GM21360 (cell line): ENCODE data around the gene KCNG4.
"Not testable (repeated sequence)": the region's sequence is repeated elsewhere in the genome, so short reads cannot be mapped to it uniquely, and the experiment has no call there.

Experiments used
- ATAC-seq: cut with Tn5 transposase; IDR thresholded peaks from one replicate; pipeline ENCODE4 v1.9.1; 2021; ENCODE audit warnings: mild to moderate bottlenecking, moderate library complexity; ENCODE audit not compliant: unreplicated experiment

The KCNG4 gene

GRCh38 chr16:84237994-84238750 is 1.6 kb downstream of the KCNG4 start:
- no peak for ATAC-seq

GRCh38 chr16:84236671-84237070 is 3.1 kb downstream of the KCNG4 start:
- ATAC-seq, result no peak

GRCh38 chr16:84234321-84235241 is 5.2 kb downstream of the KCNG4 start:
- ATAC-seq, result no peak

DNA sequence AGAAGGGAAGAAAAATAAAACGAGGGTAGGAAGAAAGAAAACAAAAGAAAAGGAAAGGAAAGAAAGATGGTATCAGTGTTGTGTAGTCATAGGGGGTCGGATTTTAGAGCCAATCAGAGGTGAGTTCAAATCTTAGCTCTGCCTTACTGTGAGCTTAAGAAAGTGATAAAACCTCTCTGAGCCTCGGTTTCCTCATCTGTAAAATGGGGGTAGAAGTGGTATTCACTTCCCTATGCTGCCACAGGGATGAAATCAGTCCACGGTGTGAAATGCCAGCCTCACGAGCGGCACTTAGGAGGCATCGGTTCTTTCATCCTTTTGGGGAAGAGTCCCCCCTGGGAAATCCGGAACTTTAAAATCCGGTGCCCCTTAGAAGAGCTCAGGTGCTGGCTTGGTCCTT is 6.1 kb downstream of the KCNG4 start:
- no peak for ATAC-seq

DNA sequence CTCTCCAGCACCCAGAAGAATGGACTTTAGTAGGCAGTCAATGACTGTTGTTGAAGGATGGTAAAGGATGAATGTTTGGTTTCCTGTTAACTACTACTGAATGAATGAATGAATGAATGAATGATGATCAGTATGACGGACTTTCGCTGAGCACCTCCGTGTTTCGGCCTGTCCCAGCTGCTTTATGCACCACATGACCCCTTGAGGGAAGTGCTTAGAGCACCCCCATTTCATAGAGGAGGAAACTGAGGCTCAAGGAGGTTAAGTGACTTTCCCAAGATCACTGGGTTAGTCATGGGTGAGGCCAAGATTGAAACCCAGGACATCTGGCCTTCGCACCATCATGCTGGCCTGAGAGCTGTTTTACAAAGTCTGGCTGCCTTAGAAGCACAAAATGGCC is 6.8 kb downstream of the KCNG4 start:
- ATAC-seq, result no peak

- ATAC-seq, result no peak
Measured at GRCh38 chr16:84232060-84232459, 7.8 kb downstream of the KCNG4 start.

DNA sequence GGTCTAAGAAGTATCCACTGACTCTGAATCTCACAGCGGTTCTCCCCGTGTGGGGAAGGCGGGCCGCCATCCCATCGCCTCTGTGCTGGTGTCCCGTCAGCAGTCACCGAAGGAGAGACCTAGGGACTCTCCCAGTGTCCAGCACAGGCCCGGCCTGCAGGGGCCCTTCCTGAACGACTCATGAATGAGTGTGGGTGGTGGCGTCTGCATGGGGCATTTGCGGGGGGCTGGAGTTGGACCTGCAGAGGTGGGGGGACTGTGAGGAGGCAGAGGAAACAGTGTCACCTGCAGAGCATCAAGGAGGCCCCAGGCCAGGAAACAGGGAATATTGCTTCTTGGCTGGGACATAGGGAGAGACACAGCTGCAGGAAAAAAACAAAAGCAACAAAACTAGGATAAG is 10.3 kb downstream of the KCNG4 start:
- ATAC-seq, result no peak

DNA sequence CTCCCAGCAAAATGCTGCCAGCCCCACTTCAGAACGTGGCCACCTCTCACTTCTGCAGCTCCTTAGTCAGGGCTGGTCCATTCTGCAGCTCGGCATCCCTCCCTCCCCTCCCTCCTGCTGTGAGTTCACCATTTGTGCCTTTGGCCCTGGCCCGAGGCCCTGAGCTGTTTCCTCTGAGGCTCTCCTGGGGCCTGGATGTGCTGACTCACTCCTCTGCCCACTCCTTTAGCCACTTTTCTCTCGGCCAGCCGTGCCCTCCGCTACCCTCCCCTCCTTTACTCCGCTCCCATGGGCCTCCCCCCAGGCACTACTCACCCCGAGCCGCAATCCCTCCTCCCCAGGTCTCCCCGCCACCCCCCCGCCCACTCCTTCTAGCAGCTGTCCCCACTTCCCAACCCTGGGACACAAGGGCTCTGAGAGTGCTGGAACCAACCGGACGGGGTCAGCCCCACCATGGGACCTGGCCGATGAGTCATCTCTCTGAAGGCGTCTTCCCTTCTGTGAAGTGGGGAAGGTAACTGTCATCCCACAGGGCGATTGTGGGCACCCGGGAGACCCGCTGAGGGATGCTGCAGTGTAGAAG is 11.5 kb downstream of the KCNG4 start:
- no peak for ATAC-seq

DNA sequence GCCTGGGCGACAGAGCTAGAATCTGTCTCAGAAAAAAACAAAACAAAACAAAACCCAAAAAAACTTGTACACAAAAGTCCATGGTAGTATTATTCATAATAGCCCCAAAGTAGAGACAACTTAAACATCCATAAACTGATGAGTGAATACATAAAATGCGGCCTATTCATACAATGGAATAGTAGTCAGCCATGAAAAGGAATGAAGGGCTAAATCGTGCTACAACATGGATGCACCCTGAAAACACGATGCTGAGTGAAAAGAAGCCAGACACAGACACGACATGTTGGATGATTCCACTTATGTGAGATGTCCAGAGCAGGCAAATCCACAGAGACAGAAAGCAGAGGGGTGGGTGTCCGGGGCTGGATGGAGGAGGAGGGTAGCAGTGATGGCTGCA is 12.3 kb downstream of the KCNG4 start:
- ATAC-seq, result no peak

DNA sequence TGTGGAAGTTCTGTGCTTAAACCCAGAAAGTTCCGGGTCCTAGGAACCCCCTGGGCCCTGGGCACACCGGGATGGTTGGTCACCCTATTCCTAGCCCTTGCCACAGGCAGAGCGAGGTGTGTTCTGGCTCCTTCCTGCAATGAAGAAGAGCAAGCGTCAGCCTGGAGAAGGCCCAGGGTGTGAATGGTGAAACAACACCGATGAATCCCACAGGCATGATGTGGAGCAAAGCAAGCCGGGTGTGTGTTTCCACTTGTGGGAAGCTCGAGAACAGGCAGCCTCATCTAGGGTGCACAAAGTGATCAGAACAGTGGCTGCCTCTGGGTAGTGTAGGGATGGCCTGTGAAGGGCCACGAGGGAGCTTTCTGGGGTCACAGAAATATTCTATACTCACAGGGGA is 13.8 kb downstream of the KCNG4 start:
- ATAC-seq, result no peak

- no peak for ATAC-seq
Measured at GRCh38 chr16:84225571-84225970, 14.2 kb downstream of the KCNG4 start.

- no peak for ATAC-seq
Measured at GRCh38 chr16:84225126-84225525, 14.7 kb downstream of the KCNG4 start.

DNA sequence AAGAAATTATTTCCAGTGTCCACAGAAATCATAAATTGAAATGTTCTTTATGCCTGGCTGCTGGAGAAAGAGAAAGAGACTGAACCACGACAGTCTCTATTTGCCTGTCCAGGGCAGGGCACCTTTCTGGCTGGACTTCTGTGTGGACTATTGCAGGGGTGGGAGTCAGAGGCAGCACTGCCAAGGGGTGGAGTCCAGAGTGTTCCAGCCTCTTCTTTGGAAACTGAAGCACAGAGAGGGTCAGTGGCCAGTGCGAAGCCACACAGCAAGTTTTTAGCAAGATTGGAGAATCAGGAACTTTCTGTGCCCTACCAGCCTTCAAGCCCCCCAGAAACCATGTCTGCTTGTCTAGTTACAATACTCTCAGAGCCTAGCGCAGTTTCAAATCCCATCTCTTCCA is 15.3 kb downstream of the KCNG4 start:
- no peak for ATAC-seq

DNA sequence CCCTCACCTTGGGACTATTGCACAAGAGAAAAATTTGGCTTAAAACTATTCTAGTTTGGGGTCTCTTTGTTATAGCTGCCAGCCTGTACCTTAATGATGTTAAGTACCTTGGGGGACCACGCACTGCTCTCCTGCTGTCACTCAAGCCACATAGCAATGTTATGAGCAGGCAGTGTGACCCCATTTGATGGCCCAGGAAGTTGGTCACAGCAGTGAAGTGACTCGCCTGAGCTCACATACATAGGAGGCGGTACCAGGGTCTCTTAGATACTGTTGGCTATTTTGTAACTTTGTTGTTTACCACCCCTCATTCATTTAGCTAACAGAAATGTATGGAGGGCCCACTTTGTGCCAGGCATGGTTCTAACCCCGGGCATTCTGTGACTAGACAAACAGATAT is 16.4 kb downstream of the KCNG4 start:
- no peak for ATAC-seq

- ATAC-seq, result no peak
Measured at GRCh38 chr16:84220851-84221250, 19.0 kb downstream of the KCNG4 start.

- ATAC-seq, result no peak
Measured at GRCh38 chr16:84218956-84219355, 20.9 kb downstream of the KCNG4 start.

- no peak for ATAC-seq
Measured at GRCh38 chr16:84218176-84218823, 21.5 kb downstream of the KCNG4 start.

- ATAC-seq, result not testable (repeated sequence)
Measured at GRCh38 chr16:84216144-84216543, 23.7 kb downstream of the KCNG4 start.

- ATAC-seq, result no peak
Measured at GRCh38 chr16:84215531-84215930, 24.3 kb downstream of the KCNG4 start.

DNA sequence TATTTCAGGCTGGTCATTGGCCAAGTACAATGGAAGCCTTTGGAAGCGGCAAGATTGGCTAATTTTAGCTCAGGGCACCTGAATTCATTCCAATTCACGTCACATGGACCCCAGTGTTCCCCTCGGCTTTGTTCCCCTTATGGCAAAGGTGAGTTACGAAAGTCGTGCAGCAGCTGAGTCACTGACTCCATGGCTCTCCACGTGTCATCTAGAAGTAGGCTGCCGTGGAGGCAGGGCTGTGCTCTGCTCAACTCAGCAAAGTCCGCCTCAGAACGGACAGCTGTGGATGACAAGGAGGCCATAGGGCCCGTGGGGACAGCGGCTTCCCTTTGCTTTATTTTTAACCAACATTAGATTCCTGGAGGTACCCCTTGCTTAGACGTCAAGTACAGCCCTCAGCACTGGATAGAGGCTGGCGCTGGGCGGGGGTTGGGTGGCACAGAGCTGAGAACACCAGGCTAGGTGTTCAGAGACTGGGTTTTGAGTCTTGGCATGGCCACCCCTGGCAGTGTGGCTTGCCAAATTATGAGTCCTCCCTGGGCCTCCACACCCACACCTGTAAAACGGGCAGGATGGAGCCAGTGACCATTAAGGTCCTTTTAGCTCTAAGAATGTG is 25.3 kb downstream of the KCNG4 start:
- no peak for ATAC-seq

- no peak for ATAC-seq
Measured at GRCh38 chr16:84212631-84213030, 27.2 kb downstream of the KCNG4 start.
